ENCODE results near the gene POC1A.
A peak's percentile ranks its signal among the peaks of the same experiment; 100 is the strongest.

Gene POC1A

DNA sequence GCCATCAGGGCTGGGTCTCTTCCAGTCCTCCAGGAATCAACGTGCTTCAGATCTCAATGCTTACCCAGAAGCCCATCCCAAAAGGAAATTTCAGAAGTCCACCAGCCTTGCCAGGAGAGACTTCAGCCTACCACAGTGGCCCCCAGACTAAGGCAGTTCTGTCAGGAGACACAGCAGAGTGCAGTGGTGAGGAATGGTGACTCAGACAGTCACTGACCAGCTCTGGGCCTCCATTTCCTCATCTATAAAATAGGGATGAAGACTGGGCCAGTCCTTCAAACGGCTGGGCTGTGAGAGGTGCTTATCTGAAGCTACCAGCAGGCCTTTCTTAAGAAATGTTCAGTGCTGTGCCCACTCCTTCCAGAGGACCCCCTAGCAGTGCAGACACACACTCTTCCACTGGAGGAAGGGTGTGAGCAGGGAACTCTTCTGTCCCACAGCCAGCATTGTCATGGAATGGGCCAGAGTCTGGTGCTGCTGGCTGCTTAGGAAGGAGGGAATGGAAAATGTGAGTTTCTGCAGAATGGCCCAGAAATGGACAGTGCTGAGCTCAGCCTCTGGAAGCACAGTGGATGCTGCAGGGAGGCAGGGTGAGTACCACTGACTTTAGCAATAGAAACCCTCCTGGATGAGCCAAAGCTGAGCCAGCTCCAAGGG is 56.2 kb downstream of the POC1A start:
- no peak for ATAC-seq

DNA sequence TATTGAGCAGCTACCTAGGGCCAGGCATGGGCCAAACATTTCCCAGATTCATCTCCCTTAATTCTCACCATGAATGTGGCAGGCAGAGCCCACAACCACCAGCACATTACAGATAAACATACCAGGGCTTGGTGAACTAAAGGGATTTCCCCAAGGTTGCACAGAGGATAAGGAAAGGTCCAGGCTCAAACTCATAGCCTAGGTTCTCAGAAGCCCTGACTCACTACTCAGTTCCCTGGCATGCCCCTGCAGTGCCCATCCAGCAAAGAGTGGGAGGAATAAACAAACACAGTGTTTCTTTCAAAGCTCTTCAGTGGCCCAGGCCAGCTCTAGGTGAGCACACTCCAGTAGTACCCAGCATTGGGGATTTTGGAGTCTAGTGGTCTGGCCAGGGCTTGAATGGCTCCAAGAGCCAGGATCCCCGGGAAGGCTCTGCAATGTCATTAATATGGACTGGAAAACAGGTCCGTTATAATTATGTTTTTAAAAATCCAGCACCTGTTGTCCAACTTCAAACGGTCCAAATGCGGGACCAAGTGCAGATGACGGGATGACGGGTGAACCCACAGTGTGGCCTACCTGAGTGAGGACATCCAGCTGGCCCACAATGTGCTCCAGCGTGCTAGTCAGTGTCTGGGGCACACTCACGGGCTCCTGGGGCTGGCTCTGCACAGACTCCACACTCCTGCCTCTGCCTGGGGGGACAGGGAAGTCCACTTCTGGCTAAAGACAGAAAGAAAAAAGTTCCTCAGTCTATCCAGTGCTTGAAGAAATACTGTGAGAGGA is 58.0 kb downstream of the POC1A start:
- ATAC-seq, result no peak

DNA sequence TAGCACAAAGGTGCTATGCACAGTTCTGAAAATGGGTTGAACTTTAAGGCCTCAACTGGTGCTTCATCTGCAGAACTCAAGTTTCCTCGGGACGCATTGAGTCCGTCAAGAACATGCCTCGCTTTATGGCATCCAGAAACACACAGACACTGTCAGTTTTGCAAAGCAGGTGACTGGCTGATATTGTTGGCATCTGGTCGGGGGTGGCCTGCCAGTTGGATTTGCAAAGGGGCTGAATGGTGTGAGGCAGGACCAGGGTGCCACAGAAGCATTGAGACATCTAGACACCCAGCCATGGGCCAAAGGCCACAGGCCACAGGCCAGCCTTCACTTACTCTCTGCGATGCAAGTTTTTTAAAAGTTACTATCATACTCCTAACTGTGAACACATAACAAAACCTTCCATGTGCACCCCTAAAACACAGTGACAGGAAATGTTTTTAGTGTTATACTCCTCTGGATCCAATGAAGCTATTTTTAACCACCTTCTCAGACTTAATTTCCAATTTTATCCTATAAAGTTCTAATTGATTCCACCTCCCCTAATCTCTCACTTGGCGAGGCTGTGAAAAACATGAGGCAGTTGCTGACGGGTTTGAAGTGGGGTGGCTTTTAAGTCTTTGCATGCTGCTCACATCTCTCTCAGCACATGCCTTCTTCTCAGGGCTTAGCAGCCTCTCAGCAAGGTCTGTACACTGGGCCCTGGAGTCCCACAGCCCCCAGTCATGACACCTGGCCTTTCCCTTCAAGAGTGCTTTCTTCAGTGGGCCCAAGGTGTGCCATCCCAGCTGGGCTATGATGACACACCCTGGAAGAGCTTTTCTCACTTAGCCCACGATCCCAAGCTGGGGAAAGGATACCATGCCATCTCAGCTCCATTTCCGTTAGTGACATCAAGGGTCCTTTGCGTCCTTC is 59.4 kb downstream of the POC1A start:
- ATAC-seq, result no peak

DNA sequence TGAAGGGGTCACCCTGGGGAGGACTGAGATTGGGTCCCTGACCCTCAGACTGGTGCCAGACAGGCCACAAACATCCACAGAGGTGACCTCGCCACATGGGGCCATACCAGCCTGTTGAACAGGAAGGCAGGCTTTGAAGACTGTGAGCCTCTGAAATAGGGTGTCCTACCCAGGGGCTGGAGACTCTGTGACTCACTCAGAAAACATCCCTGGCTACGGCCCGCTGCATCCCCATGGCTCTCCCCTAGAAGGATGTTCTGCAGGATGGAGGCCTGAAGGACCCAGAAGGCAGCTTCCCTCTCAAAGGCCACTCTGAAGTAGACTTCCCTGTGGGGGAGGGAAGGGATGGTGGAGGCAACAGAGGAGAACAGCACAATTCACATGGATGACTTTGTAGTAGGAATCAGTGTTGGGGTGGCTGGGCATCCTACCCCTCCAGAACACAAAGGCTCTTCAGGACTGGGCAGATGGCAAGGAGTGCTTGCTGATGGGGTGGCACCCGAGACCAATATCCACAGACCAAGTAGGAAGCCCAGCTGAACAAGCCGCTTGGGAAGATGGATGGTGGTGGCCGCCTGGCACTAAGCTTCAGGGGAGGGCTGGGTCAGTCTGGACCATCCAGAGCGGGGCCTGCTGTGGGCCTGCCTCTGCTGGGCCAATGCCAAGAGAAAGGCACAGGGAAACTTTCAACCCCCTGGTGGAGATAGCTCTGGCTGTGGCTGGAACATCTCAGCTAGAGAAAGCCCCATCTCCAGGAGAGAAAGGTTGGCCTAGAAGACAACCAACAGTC is 60.3 kb downstream of the POC1A start:
- ATAC-seq, result no peak

DNA sequence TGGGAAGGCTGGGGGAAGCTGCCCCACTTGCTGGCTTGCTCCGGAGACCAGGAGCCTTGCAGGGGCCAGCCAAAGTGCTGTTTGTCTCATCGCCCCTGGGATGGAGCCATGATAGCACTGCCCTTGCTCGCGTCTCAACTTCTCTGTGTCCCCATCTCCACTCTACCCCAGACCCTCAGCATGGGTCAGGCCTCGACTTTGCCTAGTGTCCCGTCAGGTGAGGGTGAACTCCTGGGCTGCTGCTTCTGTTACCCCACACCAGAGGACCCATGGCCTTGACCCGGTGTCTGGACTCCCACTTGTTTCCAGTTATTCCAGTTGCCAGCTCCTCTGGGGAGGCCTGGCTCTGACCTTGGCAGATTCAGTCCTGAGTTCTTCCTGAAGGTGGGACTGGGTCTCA is 61.3 kb downstream of the POC1A start:
- ATAC-seq, result no peak

DNA sequence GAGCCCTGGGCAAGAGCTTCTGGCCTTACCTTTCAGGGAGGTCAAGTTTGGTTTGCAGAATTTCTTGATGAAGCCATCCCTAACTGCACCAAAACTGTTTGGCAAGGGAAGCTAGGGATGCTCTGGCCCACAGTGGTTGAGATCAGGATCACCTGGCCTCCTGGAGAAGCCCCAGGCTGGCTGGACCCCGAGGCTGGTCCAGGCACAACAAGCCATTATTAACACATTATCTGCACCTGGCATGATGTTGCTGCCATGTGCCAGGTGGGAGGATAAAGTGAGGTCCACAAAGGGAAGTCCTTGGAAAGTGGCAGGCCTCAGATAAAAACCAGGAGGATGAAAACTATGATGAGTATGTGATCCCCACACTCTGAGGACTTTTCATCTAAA is 62.0 kb downstream of the POC1A start:
- ATAC-seq, result no peak

DNA sequence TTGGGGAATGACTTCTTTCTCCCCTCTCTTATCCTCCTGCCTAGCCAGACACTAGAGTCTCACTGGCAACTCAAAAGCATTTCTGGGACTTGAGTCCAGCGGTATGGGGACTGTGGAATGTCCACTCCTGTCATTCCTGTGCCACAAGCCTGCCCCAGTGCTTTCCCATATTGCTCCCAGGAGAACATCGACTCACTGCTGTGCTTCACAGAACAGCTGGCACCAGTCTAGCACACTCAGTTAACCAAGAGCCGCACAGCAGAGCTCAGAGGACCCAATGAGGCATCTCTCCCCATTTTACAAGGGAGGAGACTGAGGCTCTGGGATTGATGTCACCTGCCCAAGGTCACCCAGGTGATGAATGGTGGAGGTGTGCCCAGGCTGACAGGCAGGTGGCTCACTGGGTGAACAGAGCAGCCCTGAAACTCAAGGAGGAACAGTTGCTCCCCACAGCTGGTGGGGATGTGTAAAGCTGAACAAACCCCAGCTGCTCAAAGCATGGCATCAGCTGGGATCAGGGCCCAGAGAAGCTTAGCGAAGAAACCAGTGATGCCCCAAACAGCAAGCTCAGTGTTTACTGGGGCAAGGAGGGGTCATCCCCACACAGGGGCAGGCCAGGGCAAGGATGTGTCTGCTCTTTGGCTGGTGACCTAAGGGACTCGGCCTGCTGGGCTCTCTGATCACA is 62.5 kb downstream of the POC1A start:
- ATAC-seq, result no peak

DNA sequence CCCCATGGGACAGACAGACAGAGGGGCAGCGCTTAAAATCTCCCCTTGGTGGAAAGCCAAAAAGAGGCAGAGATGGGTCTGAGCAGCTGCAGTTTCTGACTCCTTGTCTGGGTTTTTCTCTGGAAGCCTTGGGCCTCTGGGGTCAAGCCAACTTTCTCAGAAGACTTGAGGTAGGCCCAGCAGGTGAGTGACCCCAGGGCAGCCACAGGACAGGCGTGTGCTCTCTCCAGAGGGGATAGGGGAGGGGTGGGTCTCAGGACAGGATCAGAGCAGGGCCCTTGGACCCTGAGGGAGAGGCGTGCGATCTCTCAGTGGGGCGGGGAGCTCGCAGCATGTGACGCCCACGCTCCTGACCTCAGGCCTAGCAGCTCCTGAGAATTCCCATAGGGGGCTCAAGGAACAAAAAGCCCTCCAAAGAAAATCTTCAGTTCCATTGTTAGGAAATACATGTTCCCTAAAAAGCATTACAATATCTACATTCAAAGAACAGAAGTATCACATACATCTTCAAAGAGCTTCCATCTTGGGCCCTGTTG is 63.2 kb downstream of the POC1A start:
- no peak for ATAC-seq

DNA sequence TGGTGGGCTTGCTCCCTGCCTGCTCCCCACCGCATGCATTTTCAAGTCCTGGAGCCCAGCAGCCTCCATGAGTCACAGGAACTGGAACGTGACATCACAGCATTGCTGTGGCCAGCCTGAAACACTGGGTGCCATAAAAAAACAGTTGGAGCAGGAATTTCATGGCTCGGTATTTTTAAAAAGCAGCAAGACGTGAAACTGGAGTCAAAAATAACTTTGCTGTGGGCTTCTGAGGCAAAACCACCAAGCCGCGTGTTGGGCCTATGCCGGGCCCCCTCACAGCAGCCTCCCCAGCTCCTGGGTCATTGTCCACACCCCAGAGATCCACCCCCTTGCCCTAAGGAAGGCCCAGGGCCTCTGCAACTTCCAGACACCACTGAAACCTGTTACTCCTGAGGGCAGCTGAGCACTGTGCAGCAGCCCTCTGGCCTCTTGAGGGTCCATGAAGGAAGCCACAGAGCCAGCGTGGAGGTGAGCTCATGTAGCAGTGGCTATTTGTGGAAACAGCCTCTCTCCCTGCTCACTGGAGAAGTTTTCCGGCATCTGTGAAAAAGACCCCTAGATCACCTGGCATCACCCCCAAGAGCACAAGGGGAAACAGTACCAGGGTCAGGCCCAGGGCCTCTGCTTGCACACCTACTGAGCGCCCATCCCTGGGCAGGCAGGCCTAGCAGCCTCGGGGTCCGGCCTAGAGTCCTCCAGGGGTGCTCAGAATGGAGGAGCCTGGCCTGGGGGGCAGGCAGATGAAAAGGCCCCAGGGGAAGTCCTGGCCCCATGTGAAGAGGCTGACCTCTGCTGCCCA is 63.9 kb downstream of the POC1A start:
- ATAC-seq, result no peak

DNA sequence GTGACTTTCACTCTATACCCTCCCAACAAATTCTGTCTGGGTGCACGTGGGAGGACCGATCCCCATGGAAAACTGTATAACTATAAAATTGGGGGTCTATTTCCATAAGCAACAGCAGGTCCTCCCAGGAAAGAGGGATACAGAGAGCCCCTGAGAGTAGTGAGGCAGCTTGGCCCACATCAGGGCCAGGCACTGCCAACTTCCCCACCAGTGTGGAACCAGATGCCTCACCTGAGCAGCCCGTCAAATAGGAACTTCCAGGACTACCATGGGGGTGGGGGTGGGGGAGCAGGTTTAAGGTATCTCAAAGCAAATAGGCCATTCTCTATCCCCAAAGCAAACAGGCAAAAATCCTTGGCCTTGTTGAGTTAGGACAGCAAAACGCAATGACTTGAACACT is 64.5 kb downstream of the POC1A start:
- no peak for ATAC-seq

DNA sequence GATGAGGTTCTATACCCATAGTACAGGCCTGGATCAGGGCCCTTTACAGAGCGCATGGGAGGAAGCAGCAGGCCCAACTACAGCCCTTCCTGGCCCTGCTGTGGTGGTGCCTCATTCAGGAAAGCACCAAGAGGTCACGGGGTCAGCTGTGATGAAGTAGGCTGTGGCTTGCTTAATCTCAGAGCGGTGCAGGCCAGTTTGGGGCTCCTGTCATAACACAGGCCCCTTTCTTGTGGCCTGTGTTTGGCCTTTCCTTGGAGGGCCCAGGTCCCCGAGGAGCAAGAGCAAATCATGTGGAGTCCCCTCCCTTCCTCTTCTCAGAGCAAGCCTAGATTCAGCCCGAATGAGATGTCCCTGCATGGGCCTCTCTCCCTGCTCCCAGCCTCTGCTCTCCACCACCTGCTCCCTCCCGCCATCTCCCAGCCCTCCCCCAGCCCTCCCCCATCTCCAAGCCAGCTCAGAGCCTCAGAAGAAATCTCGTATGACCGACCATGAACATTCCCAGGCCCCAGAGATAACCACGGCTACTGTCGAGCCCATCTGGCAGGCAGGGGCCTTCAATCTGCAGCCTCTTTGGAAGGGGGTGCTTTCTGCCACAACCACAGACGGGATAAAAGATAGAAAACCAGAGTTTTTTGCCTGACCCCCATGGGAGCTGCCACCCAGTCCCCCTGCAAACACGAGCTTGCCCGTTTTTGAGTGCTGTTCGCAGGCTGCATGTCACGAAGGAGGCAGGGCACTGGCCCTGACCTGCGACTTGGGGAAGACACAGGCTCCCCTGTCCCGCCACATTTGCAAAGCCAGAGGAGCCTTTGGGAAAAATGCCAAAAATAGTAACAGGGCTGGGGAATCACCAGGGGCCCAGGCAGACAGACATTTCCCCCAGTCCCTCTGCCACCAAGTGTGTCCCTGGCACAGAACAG is 65.5 kb downstream of the POC1A start:
- ATAC-seq, result peak; percentile 28 to 42

DNA sequence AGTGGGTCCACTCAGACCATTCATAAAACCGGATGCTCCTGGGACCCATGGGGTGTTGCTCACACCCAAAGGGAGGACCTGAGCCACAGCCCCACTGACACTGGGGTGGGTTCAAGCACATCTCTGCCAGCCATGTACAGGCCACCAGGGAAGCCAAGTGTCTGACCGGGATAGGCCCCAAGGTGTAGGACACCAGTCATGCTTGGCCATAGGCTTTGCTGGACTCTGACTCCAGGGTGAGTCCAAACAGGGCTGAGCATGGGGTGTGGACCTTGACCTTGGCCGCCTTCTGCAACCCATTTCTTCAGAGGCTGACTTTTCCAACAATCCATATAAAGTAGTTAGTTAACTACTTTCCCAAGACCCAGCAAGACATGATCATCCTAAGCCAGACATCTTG is 66.5 kb downstream of the POC1A start:
- ATAC-seq, result no peak

DNA sequence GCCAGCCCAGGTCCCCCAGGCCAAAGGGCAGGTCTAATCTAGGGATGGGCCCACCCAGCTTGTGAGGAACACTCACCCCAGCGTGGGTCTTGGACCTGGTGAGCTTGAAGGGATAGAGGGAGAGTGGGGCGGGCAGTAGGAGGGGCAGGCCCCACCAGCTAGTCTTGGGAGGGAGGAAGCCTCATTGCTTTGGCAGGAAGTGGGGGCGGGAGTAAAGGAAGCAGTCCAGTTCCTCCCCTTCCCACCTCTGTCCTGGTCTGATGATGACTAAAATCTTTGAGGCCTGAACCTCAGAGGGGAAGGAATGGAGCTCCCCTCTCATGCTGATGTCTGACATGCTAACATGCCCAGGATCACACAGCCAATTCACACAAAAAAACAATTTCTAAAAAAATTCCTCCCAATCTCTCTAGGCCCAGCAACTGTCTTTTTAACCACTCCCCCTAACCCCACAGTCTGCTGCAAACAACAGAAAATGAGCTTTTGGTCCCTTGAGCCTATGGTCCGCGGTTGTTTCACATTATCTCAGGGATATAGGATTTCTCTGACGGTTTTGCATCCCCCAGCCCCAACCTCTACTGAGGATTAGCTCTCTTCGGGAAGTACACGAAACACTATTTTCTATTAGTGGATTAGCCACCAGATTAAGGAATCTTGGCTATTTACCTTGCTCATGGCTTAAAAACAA is 67.1 kb downstream of the POC1A start:
- no peak for ATAC-seq

DNA sequence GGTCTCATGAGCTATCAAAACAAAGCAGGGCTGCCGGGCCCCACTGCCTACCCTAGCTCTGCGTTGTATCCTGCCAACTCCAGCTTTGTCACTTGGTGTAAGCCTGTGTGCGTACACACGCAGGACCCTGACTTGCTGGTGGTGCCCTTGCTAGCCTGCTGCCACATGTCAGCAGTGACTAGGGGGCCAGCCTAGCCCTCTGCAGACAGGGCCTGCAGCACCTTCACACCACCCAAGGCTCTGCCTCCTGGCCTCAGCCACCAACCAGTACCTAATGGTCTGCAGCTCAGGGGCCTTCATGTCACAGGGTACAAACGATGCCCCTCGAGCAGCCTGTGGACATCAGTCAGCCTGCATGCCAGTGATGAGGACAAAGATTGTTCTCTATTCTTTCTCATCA is 67.8 kb downstream of the POC1A start:
- peak in 1 of 2 donors; percentile 17 for ATAC-seq

DNA sequence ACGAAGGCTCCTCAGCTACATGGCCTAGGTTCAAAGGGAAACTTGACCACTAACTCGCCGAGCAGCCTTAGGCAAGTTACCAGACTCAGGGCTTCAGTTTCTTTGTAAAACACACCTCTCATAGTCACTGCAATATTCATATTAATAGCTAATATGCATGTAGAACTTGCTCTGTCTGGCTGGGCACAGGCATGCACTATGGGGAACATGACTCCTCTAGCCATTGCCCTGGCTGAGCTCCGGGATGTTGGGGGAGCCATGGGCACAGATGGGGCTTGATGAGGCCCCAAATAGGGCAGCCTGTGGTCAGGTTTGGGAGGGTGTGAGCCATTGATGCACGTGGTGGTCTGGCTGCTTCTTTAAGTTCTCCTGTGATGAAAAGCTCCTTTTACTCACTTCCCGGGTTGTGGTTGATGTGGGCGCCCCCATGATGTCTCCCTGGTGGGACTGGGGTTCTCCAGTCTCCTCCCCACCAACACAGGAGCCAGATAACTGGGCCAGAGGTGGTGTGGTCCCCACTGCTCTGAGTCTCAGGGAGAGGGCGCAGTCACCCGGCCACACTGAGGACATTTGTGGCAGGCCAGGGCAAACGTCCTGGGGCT is 68.4 kb downstream of the POC1A start:
- no peak for ATAC-seq

DNA sequence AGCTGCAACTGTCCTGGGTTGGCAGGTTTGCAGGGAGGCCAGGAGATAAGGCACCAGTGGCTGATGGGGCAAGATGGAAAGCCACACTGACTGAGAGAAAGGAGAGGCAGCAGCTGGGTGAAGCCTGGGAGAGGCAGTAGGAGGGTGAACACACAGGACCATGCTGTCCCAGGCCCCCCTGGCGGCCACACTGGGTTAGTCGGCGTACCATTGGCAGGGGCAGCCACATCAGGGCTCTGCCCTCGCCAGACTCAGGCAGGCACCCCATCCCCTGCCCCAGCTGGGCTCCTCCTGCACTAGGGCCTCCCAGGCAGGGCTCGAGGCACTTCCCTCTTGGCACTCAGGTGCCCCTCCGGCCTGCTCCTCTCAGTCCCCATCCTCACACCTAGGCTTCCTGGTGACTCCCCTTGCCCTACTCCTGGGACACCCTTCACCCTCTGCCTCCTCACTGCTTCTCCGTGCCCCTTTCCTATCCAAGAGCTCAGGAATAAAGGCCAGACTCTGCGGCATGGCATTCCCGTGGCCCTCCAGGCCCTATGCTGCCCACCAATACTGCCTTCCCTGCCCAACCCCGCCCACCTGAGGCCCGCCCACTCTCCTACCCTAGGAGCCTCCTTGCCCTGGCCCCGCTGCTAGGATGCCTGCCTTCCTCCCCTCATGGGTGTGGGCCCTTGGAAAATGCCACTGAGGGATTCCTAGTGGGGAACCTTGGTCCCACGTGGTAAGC is 69.1 kb downstream of the POC1A start:
- ATAC-seq, result no peak

DNA sequence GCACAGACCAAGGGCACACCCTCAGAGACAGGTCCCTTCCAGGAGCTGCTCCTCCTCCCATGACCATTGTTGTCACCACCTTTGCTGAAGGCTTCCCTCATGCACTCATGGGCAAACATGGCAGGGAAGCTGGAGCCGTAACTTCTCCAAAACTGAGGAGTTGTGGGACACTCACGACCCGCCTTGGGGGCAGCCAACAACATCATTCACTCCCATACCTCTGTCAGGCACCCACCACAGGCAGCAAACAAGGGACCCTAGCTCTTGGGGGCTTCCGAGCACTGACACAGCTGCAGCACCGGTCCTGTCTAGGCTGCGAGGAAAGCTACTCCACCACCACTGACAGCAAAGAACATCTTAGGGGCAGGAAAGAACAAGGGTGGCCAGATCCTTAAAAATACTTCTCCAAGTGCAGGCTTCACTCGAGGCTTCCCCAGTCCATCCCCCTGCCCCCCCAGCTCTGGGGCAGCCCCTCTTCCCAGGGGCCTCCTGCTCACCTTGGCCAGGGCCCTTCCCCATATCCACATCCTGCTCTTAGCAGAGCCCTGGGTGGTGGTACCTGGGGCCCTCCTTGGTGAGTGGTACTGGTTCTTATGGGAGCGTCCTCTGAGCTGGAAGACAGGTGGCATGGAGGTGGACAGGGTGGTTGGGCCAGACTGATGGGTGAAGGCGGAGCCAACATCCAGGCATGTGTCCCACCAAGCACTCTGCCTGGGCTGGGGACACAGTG is 69.8 kb downstream of the POC1A start:
- ATAC-seq, result no peak

Measured in activated CD4-positive, CD25-positive, alpha-beta regulatory T cell treated with anti-CD3 and anti-CD28 coated beads, Interleukin-2, amount 50 U/mL, for 24 hours (primary cell).